AG09319 (cell line): ENCODE results near the gene TK1.
"Not testable (repeated sequence)": the region's sequence is repeated elsewhere in the genome, so short reads cannot be mapped to it uniquely, and the experiment has no call there.

ENCODE experiments used
- DNase-seq: peaks from one replicate; pipeline ENCODE4 v3.0.0-alpha.2; 2010; ENCODE audit warnings: low read depth; ENCODE audit errors: extremely low read depth
- TF ChIP-seq, protein P1 (sequence below): IDR thresholded peaks from 2 replicates; pipeline ENCODE4 v1.5.1; 2011; ENCODE audit warnings: low read depth, mild to moderate bottlenecking, inconsistent platforms, low read length, moderate library complexity

TK1 gene

GRCh38 chr17:78174870-78175642 is 11.8 kb downstream of the TK1 start:
- DNase-seq = no peak
- TF ChIP-seq, protein P1, sequence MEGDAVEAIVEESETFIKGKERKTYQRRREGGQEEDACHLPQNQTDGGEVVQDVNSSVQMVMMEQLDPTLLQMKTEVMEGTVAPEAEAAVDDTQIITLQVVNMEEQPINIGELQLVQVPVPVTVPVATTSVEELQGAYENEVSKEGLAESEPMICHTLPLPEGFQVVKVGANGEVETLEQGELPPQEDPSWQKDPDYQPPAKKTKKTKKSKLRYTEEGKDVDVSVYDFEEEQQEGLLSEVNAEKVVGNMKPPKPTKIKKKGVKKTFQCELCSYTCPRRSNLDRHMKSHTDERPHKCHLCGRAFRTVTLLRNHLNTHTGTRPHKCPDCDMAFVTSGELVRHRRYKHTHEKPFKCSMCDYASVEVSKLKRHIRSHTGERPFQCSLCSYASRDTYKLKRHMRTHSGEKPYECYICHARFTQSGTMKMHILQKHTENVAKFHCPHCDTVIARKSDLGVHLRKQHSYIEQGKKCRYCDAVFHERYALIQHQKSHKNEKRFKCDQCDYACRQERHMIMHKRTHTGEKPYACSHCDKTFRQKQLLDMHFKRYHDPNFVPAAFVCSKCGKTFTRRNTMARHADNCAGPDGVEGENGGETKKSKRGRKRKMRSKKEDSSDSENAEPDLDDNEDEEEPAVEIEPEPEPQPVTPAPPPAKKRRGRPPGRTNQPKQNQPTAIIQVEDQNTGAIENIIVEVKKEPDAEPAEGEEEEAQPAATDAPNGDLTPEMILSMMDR = no peak

DNA sequence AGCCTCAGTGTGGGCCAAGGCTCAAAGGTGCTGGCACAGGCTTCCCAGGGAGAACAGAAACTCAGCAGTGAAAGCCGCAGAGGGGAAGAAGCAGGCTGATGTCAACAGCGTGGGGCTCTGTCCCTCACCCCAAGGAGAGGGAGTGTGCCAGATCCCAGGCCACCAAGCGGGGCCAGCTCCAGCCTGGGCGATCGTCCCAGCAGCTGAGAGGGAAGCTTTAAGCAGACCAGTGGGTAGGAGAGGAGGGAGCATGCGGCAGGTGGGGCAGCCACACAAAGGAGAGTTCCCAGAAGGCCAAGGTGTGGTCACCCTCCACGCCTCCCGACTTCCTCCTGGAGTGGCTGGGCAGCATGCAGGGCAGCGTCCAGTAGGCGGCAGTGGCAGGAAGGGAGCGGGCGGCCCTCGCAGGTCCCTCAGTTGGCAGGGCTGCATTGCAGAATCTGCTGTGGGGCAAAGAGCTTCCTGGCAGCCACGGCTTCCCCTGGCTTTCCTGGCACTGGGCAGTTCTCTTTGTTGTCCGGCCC is 12.4 kb downstream of the TK1 start:
- TF ChIP-seq, protein P1 = no peak
- no peak for DNase-seq

GRCh38 chr17:78173097-78173715 is 13.6 kb downstream of the TK1 start:
- TF ChIP-seq, protein P1 = no peak
- DNase-seq = no peak

- no peak for DNase-seq
- TF ChIP-seq, protein P1 = no peak
Measured at GRCh38 chr17:78172249-78173051, 14.4 kb downstream of the TK1 start.

- not testable (repeated sequence) for DNase-seq
Measured at GRCh38 chr17:78171591-78172248, 15.1 kb downstream of the TK1 start.

DNA sequence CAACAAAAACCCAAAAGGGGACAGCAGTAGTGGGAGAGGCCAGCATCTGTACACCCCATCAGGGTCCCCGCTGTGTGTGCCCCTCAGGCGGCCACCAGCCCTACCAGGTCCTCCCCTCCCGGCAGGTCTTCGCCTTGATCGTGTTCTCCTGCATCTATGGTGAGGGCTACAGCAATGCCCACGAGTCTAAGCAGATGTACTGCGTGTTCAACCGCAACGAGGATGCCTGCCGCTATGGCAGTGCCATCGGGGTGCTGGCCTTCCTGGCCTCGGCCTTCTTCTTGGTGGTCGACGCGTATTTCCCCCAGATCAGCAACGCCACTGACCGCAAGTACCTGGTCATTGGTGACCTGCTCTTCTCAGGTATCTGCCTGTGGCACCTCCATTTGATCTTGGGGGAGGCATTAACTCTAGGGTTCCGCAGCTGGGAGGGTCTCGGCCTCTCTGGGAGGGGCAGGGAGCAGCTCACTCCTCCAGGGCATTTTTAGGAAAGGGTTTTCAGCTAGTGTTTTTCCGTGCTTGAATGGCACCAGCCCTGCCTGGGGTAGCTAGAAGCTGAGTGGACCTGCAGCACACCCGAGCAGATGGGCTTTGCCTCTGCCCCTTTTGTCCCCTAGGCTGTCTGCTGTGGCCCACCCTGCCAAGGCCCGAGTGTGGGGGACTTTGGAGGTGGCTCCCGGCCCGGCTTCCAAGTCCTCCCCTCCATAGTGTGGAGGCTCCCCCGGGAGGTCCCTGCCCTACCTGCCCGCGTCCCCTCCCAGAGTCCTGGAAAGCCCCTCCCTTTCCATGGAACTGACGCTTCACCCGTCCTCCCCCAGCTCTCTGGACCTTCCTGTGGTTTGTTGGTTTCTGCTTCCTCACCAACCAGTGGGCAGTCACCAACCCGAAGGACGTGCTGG is 15.9 kb downstream of the TK1 start:
- TF ChIP-seq, protein P1 = no peak
- no peak for DNase-seq
